ENCODE results near the gene ST7. TPM values are rescaled to one million over a fixed set of nuclear protein-coding genes. Genes with fewer than 3 reads are reported as not detected.

ST7 gene
- total RNA-seq, 1 donor from 2014 or later, result 48.6 TPM

- H3K27ac ChIP-seq, result no peak overlapping the region
- H3K9me3 ChIP-seq, result no peaks in the 10 kb centered on the region
- H3K36me3 ChIP-seq, result no peaks in the 10 kb centered on the region
- no peak overlapping the region for H3K4me3 ChIP-seq
- DNase-seq, result no peak
- peaks cover 17% of the 10 kb centered on the region for H3K4me1 ChIP-seq
- ATAC-seq, result no peak
- intact Hi-C loops (cut with DNase I), result no loop called here
- H3K27me3 ChIP-seq, result no peaks in the 10 kb centered on the region
- no peak for TF ChIP-seq CTCF (IDR thresholded peaks at IDR 0.05)
Observed at GRCh38 chr7:117041007-117041406, 87.7 kb downstream of the ST7 start.

GRCh38 chr7:117041822-117042221 is 88.5 kb downstream of the ST7 start:
- no peak for TF ChIP-seq CTCF (IDR thresholded peaks at IDR 0.05)
- peaks cover 9% of the 10 kb centered on the region for H3K4me1 ChIP-seq
- intact Hi-C loops (cut with DNase I), result no loop called here
- ATAC-seq (peak; percentile 57), DNase-seq (no peak)
- H3K36me3 ChIP-seq, result no peaks in the 10 kb centered on the region
- no peak overlapping the region for H3K27ac ChIP-seq
- no peaks in the 10 kb centered on the region for H3K27me3 ChIP-seq
- H3K9me3 ChIP-seq, result no peaks in the 10 kb centered on the region
- H3K4me3 ChIP-seq, result no peak overlapping the region

- DNase-seq (no peak), ATAC-seq (no peak)
- no peaks in the 10 kb centered on the region for H3K36me3 ChIP-seq
- H3K4me3 ChIP-seq, result no peak overlapping the region
- H3K27me3 ChIP-seq, result no peaks in the 10 kb centered on the region
- intact Hi-C loops (cut with DNase I), result no loop called here
- no peak overlapping the region for H3K27ac ChIP-seq
- no peak for TF ChIP-seq CTCF (IDR thresholded peaks at IDR 0.05)
- H3K9me3 ChIP-seq, result no peaks in the 10 kb centered on the region
- H3K4me1 ChIP-seq, result peaks cover 10% of the 10 kb centered on the region
Observed at GRCh38 chr7:117043108-117043825, 90.0 kb downstream of the ST7 start.

- no peak for DNase-seq
- TF ChIP-seq CTCF (IDR thresholded peaks at IDR 0.05), result no peak
- no peaks in the 10 kb centered on the region for H3K27me3 ChIP-seq
- ATAC-seq, result no peak
- intact Hi-C loops (cut with DNase I), result no loop called here
- no peaks in the 10 kb centered on the region for H3K9me3 ChIP-seq
- no peak overlapping the region for H3K4me3 ChIP-seq
- H3K4me1 ChIP-seq, result peaks cover 16% of the 10 kb centered on the region
- no peak overlapping the region for H3K27ac ChIP-seq
- H3K36me3 ChIP-seq, result no peaks in the 10 kb centered on the region
Observed at GRCh38 chr7:117044664-117045063, 91.4 kb downstream of the ST7 start.

- TF ChIP-seq CTCF (IDR thresholded peaks at IDR 0.05), result no peak
- Histone ChIP-seq H3K9me3 (no peaks in the 10 kb centered on the region), H3K27me3 (no peaks in the 10 kb centered on the region), H3K27ac (no peak overlapping the region), H3K36me3 (no peaks in the 10 kb centered on the region), H3K4me3 (no peak overlapping the region), H3K4me1 (peaks cover 16% of the 10 kb centered on the region)
- DNase-seq (no peak), ATAC-seq (no peak)
- intact Hi-C loops (cut with DNase I), result no loop called here
Observed at GRCh38 chr7:117045927-117046710, 92.8 kb downstream of the ST7 start.
